HG02763 (cell line): Measurements from ENCODE around the gene SEC61B.
"Not testable (repeated sequence)": the region's sequence is repeated elsewhere in the genome, so short reads cannot be mapped to it uniquely, and the experiment has no call there.

Experiments
- ATAC-seq: cut with Tn5 transposase; IDR thresholded peaks from one replicate; pipeline ENCODE4 v1.9.1; 2021; ENCODE audit warnings: mild to moderate bottlenecking, moderate library complexity; ENCODE audit not compliant: unreplicated experiment

Gene SEC61B

DNA sequence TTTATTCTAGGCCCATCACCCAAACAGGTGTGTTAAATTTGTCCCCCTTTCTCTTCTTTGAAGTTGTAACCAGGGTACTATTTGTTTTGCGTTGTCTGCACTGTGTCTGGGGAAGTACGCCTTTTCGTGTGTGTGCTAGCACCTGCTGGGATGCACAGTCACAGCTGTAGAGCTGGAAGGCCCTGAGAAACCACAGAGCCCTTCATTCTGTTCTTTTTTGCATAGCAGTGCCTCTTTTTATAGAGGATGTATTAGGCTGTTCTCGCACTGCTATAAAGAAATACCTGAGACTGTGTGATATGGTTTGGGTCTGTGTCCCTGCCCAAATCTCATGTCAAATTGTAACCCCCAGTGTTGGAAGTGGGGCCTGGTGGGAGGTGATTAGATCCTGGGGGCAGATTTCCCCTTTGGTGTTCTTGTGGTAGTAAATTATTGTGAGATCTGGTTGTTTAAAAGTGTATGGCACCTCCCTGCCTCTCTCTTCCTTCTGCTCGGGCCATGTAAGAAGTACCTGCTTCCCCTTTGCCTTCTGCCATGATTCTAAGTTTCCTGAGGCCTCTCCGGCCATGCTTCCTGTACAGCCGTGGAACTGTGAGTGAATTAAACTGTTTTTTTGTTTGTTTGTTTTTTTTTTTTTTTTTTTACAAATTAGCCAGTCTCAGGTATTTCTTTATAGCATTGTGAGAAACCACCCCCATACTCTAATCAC is 14.0 kb downstream of the SEC61B start:
- peak; percentile 93 for ATAC-seq

DNA sequence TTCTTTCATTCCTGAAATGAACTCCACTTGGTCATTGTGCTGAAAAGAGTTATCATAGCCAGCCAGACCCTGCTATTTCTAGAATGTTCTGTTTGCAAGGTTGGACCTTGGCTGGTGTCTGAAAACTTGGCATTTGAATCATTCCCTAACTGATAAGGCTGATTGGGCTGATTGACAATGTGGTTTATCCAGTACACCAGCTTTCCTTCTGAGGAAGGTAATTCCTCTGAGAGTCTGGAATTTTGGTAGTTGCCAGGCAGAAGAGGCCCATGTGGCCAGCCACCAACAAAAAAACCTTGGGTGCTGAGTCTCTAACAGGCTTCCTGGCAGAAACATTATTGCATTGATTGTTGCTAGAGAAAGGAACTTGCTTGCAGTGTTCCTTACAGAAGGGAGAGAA is 15.3 kb downstream of the SEC61B start:
- no peak for ATAC-seq

DNA sequence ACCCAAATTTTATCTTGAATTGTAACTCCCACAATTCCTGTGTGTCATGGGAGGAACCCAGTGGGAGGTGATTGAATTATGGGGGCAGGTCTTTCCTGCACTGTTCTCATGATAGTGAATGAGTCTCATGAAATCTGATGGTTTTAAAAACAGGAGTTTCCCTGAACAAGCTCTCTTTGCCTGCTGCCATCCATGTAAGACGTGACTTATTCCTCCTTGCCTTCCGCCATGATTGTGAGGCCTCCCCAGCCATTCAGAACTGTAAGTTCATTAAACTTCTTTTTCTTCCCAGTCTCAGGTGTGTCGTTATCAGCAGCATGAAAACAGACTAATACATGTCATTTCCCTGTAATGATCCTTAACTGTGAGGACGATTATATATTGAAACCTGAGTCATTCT is 15.8 kb downstream of the SEC61B start:
- ATAC-seq, result not testable (repeated sequence)

DNA sequence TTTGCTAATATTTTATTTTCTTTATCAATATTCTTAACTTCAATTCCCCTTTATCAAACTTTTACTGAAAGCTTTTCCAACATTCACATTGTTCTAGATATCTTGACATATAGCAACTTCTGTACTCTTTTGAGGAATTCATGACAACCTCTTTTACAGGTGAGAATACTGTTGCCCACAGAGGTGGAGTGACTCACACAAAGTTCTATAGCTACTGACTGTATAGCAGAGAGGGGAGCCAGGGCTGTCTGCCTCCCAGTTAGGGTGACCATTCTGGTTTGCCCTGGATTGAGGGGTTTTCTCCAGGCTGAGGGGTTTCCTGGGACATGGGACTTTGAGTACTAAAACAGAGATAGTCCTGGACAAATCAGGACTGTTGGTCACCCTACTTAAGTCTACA is 16.2 kb downstream of the SEC61B start:
- ATAC-seq, result no peak

DNA sequence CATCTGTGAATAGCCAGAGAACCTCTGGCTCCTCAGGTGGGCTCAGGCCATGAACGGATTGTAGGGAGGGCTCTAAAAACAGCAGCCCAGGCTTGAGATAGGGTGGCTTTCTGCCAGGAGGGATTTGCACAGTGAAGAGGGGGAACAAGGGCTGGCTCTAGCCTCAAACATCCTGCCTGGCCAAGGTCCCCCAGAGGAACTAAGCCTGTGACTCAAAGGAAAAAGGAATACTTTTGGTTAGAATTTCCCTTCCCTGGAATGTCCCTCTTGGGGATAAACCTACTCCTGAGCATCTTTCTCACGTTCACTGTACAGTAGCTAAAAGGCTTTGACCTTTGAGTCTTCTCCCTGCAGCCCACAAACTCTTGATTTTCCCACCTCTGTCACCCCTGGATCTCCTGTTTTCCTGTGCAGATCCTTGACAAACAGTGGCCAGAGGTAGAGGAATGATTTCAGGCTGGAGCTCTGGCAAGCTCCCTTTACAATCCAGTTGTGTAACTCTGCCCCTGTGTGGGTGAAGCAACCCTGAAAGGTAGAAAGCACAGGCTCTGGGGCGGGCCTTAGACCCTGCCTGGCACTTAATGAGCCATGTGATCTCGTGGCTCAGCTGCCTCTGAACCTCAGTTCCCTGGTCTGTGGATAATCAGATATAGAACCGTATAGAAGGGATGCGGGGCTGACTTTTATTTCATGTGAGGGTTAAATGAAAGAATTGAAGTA is 17.4 kb downstream of the SEC61B start:
- no peak for ATAC-seq

DNA sequence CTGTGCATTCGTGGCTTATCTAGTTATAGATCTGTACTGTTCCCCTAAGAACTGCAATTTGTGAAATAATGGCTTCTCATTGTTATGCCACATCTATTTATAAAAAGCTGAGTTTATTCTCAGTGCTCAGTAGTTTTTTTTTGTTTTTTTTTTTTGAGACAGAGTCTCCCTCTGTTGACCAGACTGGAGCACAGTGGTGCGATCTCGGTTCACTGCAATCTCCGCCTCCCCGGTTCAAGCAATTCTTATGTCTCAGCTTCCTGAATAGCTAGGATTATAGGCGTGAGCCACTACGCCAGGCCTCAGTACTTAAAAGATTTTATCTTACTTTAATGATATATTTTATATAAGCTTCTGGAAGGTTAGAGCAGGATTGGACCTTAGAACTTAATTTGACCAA is 19.0 kb downstream of the SEC61B start:
- no peak for ATAC-seq

DNA sequence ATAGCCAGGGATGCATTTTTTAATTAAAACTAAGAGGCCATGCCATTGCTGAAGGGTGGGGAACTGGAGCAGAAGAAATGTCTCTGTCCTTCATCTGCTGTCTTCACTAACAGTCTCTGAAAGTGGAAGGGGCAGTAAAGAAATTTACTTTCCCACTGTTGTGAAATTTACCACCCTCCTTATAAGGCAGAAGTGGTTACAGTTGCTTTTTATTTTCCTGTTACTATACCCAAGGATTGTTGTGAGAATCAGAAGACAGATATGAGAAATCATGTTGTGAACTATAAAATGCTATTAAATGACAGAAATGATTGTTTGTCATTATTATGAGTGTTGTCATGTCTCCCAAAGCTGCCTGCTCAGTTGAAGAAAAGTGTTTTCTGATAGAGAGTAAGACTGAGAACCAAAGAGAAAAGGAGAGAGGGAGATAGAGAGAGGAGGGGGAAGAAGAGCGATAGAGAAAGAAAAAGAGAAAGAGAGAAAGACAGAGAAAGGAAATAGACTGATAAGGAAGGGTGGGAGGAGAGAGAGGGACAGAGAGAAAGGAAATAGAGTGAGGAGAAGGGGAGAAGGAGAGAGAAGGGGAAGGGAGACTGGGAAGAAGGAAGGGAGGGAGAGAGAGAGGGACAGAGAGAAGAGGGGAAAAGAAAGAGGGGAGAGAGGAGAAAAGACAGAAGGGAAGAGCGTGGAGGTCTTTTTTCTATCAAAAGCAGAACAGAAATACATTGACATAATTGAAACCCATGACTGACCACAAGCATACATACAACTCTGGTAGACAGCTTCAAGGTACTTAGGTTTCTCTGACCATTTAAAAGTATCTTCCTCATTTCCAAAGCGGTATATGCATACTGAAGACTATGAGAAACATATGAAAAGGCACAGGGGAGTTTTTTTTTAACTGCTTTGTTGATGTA is 22.5 kb downstream of the SEC61B start:
- ATAC-seq, result peak; percentile 93

DNA sequence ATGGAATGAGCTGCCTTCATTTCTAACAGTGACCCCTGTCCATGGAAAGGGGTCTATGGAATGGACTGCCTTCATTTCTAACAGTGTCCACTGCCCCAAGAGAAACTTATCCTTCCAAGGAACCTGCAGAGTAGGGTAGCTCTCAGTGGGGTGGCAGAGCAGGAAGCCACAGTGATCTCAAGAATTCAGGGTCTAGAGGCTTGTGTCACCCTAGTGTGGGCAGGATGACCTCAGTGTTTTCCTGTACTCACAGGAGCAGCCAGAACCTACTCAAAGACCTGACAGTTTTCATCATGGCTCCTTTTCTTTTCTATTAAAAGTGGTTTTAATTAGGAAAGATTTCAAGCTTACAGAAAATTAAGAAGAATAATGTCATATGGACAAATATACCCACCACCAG is 27.5 kb downstream of the SEC61B start:
- ATAC-seq, result no peak

DNA sequence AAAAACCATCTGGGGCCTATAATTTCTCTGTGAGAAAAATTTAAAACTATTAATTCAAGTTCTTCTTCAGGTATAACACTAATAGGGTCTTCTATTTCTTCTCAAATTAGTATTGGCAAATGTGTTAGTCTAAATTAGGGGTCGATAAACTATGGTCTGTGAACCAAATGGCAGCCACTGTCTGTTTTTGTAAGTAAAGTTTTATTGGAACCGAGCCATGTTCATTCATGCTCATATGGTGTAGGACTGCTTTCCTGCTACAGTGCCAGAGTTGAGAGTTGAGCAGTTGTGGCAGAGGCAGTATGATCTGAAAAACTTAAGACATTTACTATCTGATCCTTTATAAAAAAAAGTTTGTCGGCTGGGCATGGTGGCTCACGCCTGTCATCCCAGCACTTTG is 29.1 kb downstream of the SEC61B start:
- ATAC-seq, result no peak

DNA sequence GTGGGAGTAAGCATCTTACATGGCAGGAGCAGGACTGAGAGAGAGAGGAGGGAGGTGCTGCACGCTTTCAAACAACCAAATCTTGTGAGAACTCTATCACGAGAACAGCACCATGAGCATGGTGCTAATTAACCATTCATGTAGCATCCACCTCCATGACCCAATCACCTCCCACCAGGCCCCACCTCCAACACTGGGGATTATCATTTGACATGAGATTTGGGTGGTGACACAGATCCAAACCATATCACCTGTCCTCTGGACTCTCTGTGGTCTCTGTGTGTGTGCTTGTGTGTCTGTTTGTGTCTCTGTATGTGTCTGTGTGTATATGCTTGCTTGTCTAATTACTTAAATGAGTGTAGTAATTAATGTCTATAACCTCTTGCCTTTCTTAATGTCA is 31.1 kb downstream of the SEC61B start:
- ATAC-seq, result no peak

DNA sequence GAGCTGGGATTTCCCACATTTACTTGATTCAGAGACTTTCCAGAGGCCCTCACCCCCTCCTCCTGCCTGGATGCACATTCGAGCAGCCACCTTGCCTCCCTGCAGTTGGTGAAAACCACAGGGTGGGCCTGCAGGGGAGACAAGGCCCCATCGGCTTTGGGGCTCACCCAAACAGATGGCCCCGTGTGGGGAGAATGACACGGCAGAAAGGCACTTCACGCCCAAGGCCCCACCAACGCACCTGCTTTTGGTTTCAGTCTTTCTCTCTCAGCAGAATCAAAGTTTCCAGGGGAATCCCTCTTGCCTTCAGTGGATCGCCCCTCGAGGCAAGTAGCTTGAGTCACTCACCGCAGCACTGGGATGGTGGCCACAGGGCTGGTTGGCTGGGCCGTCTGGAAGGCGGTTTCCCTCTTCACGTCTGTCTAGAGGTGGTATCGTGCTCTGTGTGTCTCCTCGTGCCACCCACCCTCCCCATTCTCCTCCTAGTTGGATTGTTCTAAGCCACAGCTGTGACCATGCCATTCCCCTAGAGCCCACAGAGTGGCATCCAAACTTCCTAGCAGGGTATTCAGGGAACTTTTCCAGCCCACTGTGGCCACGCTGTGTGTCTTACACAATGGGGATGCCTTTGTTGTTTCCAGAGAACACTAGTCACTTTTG is 31.8 kb downstream of the SEC61B start:
- peak; percentile 82 for ATAC-seq

DNA sequence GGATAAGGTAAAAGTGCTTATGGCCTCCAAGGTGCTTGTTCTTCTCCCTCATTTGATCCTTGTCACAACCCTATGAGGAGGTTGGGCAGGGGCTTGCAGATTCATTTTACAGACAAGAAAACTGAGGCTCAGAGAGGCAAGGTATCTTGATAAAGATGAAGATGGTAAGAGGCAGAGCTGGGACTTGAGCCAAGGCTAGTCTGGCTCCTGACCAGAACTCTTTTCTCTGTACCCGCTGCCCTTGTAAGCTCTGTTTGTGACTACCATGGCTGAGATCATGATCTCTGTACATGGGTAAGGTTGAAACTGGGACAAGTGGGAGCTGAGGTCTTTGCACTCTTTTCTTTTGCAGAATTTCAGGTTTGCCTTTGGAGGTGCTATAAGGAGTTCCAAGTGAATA is 33.6 kb downstream of the SEC61B start:
- no peak for ATAC-seq

DNA sequence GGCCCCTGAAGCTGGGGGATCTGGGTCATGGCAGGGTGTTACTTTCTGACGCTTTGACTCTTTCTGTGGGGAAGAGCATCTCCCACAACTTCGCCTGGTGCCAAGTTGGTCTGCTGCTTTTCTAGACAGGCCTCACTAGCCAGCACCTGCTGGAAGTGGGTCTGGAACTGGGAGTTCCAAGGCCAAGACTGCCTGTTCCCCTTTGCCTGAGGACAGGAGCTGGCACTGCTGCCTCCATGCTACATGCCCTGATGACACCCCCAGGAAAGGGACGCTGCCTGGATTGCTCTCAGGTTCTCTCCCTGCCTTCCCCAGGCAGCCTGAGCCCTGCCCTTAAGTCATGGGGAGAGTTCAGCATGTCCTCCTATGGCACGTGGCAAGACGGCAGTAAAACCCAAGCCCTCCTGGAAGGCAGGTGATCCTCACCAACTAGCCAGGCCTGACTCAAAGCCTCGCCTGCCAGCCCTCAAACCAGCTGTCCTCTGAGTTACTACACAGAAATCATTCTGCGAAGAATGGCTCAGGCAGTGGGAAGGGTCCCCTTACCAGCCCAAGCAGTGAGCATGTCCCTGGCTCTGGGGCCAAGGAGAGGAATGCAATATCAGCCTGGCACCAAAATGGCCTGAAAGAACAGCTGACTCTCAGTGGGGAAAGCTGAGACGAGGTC is 35.8 kb downstream of the SEC61B start:
- no peak for ATAC-seq

DNA sequence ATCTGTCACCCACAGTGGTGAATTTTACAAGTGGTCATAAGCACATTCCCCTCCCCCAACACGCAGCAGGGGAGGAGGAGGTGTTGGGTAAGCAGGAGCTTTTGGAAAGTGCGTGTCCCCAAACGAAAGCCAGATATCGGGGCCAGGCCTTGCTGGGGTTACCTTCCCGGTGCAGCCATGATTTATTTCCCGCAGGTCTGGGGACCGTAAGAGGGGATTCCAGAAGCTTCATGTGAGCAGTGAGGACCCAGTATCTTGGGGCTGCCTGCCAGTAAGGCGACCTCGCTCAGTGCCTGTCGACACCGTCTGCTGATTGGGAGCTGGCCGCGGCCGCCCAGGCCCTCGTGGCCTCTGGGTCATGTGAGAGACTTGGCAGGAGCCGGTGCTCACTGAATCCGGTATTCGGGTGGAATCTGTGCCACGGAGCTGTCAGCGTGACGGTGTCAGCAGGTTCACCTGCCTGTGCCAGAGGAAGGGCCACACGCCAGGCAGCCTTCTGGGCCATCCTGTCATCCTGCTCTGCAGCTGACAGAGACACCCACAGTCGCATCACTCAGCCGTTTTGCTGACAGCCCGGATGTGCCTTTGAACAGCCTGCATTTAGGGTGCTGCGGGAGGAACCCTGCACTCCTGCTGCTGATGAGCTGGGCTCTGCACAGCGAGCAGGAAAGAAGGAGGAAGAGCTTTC is 37.3 kb downstream of the SEC61B start:
- no peak for ATAC-seq

DNA sequence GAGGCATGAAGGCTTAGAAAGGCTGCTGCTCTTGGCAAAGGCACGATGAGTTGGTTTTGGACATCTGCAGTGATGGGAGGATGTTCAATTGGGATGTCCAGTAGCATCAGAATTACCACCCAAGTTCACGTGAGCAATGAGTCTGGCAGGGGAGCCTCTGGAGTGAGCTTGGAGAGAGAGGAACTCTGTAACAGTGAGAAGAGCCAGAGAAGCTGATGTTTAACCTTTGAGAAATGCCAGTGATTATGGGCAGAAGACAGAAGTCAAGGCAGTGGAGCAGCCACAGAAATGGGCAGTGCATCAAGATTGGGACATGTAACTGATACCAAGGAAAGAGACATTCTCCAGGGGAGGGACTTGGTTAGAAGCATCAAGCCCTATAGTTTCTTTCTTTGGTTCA is 39.8 kb downstream of the SEC61B start:
- ATAC-seq, result no peak

DNA sequence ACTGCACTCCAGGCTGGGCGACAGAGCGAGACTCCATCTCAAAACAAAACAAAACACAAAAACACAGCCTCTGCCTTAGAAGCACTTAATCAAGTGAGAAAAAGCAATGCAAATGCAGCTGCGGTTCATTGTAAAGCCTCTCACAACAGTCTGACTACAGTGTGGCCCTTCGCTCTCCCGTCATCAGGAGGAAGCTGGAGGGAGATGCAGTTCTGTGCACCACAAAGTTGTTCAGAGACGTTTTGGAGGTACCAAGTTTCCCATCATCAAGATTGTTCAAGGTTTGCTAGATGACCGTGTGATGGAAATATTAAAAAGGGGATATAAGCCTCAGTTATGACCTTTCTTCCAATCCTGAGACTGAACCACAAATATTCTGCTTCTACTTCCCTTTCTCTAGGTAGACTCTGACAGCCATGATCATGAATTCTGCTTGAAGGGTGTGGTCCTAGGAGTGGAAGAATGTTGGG is 40.9 kb downstream of the SEC61B start:
- ATAC-seq, result peak; percentile 33

DNA sequence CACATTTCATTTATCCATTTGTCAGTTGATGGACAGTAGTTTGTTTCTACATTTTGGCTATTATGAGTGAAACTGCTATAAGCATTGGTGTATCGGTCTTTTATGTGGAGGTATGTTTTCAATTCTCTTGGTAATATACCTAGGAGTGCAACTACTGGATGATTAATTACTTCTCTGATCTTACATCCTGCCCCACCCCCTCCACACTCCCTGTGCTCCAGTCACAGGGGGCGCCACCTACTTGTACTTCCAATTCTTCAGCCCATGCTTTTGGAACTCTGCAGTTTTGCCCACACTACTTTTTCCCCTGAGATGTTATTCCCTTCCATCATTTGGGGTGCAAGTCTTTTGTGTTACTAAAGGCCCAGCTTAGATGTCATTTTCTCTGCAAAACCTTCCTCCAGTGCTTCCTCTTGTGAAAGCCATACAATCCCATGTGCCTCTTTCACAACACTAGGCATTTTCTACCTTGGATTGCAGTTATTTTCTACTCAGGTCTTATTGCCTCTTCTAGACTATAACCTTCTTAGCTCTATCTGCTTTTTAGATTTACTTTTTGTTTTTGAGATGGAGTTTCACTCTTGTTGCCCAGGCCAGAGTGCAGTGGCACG is 42.1 kb downstream of the SEC61B start:
- no peak for ATAC-seq

DNA sequence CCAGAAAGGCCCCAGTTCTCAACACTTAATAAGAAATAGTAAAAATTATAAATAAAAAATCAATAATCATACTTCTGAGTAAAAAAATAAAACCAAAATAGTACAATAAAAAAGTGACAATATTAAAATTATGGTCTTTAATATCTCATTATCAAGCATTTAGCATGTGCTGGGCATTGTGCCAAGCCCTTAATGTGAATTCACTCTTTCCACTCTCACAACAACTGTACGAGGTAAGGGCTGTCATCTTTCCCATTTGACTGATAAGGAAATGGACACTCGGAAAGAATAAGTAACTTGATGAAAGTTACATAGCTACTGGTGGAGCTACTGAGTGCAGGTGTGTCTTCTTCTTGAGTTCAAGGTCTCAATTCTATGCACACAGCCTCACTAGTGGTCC is 43.6 kb downstream of the SEC61B start:
- no peak for ATAC-seq

DNA sequence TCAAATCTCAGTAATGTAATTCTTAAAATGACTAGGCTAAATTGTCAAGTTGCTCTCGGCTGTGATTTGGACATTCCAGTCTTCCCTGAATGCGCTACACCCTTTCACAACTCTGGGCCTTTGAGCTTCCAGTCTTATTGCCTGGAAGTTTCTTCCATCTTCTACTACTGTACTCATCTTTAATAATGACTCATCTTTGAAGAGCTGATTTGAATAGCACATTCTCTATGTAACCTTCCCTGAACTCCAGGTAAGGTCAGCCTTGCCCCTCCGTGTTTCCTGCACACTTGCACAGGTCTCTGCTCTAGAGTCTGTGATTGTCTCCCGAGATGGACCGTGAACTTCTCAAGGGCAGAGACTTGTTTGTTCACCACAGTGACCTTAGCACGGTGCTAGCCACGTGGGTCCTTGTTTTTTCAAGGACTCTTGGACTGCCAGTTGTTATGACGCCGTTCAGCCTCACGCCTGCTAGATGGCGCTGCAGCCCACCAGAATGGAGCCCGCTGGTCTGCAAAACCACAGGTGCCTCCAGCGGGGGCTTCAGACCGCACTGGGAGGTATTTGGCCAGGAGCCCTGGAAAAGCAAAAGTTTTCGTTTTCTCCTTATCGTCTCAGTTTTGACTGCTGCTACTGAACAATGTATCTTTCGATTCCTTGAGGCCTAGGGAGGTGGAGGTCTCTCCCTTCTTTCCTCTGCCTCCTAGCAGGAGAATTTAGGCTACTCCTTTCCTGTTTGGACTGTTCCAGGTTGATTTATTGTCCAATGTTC is 44.4 kb downstream of the SEC61B start:
- ATAC-seq, result no peak
